GM04504 (cell line): ENCODE results near the gene WDR27.
"Not testable (repeated sequence)": the region's sequence is repeated elsewhere in the genome, so short reads cannot be mapped to it uniquely, and the experiment has no call there.

Source experiments
- DNase-seq: peaks from one replicate; pipeline ENCODE4 v3.0.0-alpha.2; 2012; ENCODE audit warnings: low read depth

Gene WDR27

GRCh38 chr6:169639653-169640278 lies 62.1 kb downstream of the WDR27 start:
- DNase-seq = no peak

GRCh38 chr6:169638915-169639314 lies 62.9 kb downstream of the WDR27 start:
- DNase-seq = no peak

- no peak for DNase-seq
Measured at GRCh38 chr6:169638388-169638787, 63.4 kb downstream of the WDR27 start.

- no peak for DNase-seq
Measured at GRCh38 chr6:169635345-169635744, 66.5 kb downstream of the WDR27 start.

GRCh38 chr6:169632841-169633240 lies 69.0 kb downstream of the WDR27 start:
- DNase-seq = no peak

GRCh38 chr6:169629256-169629655 lies 72.6 kb downstream of the WDR27 start:
- DNase-seq = no peak

GRCh38 chr6:169627736-169628607 lies 73.9 kb downstream of the WDR27 start:
- no peak for DNase-seq

- no peak for DNase-seq
Measured at GRCh38 chr6:169626649-169627048, 75.2 kb downstream of the WDR27 start.

GRCh38 chr6:169626169-169626568 lies 75.7 kb downstream of the WDR27 start:
- DNase-seq = no peak

GRCh38 chr6:169625376-169625775 lies 76.5 kb downstream of the WDR27 start:
- no peak for DNase-seq

- DNase-seq = no peak
Measured at GRCh38 chr6:169624785-169625184, 77.0 kb downstream of the WDR27 start.

- no peak for DNase-seq
Measured at GRCh38 chr6:169623975-169624374, 77.9 kb downstream of the WDR27 start.

- DNase-seq = no peak
Measured at GRCh38 chr6:169623343-169623742, 78.5 kb downstream of the WDR27 start.

- no peak for DNase-seq
Measured at GRCh38 chr6:169622618-169623017, 79.2 kb downstream of the WDR27 start.

GRCh38 chr6:169621311-169621710 lies 80.5 kb downstream of the WDR27 start:
- no peak for DNase-seq

- DNase-seq = no peak
Measured at GRCh38 chr6:169620171-169621130, 81.4 kb downstream of the WDR27 start.

- DNase-seq = no peak
Measured at GRCh38 chr6:169619650-169620049, 82.2 kb downstream of the WDR27 start.

- DNase-seq = peak; percentile 80
Measured at GRCh38 chr6:169618526-169619490, 83.0 kb downstream of the WDR27 start.

- DNase-seq = no peak
Measured at GRCh38 chr6:169617562-169617961, 84.3 kb downstream of the WDR27 start.

- not testable (repeated sequence) for DNase-seq
Measured at GRCh38 chr6:169608609-169609008, 93.2 kb downstream of the WDR27 start.

- DNase-seq = no peak
Measured at GRCh38 chr6:169604076-169604475, 97.8 kb downstream of the WDR27 start.
